GM12878 (cell line): Measurements from ENCODE around the gene BORCS6. TPM values are rescaled to one million over a fixed set of nuclear protein-coding genes. Genes with fewer than 3 reads are reported as not detected.

ENCODE experiments used
- CREB1 ChIP-seq: IDR thresholded peaks from 2 replicates; pipeline ENCODE4 v1.6.1; 2012; ENCODE audit warnings: low read depth, mild to moderate bottlenecking, inconsistent platforms
- CREM ChIP-seq: IDR thresholded peaks from 2 replicates; pipeline ENCODE4 v1.6.1; 2014; ENCODE audit warnings: antibody characterized with exemption, low read depth
- ESRRA ChIP-seq: IDR thresholded peaks from 2 replicates; pipeline ENCODE4 v1.6.1; 2012; ENCODE audit warnings: mild to moderate bottlenecking, low read length, improper control_type of control experiment
- GABPA ChIP-seq: IDR thresholded peaks from 2 replicates; pipeline ENCODE4 v1.6.1; 2014; ENCODE audit warnings: antibody characterized with exemption, low read depth, mild to moderate bottlenecking, inconsistent platforms
- HDGF ChIP-seq: fragments of 450-650 bp; IDR thresholded peaks from 2 replicates; pipeline ENCODE4 v1.6.1; 2016; ENCODE audit warnings: antibody characterized with exemption
- JUNB ChIP-seq: IDR thresholded peaks from 2 replicates; pipeline ENCODE4 v1.6.1; 2016; ENCODE audit warnings: antibody characterized with exemption, mild to moderate bottlenecking
- KLF5 ChIP-seq: fragments of 450-650 bp; IDR thresholded peaks from 2 replicates; pipeline ENCODE4 v1.6.1; 2014; ENCODE audit warnings: mild to moderate bottlenecking; ENCODE audit not compliant: partially characterized antibody
- MTA2 ChIP-seq: fragments of 450-650 bp; IDR thresholded peaks from 2 replicates; pipeline ENCODE4 v1.6.1; 2016; ENCODE audit warnings: low read depth, mild to moderate bottlenecking, moderate library complexity
- NBN ChIP-seq: fragments of 450-650 bp; IDR thresholded peaks from 2 replicates; pipeline ENCODE4 v1.6.1; 2016
- NR2C2 ChIP-seq: IDR thresholded peaks from 2 replicates; pipeline ENCODE4 v1.6.1; 2011; ENCODE audit warnings: borderline replicate concordance, low read depth; ENCODE audit not compliant: control insufficient read depth, insufficient read length
- NRF1 ChIP-seq: conservative IDR thresholded peaks from 2 replicates; pipeline ENCODE4 v1.6.1; 2011; ENCODE audit warnings: mild to moderate bottlenecking, low read depth, low read length, improper control_type of control experiment
- POLR2AphosphoS2 ChIP-seq: IDR thresholded peaks from 2 replicates; pipeline ENCODE4 v1.6.1; 2011; ENCODE audit warnings: low read depth, mild to moderate bottlenecking, low read length, improper control_type of control experiment, moderate library complexity
- RUNX3 ChIP-seq: IDR thresholded peaks from 2 replicates; pipeline ENCODE4 v1.6.1; 2012; ENCODE audit warnings: low read length, inconsistent platforms
- SMAD5 ChIP-seq: IDR thresholded peaks from 2 replicates; pipeline ENCODE4 v1.6.1; 2016; ENCODE audit warnings: antibody characterized with exemption, low read depth
- SMC3 ChIP-seq: IDR thresholded peaks from 2 replicates; pipeline ENCODE4 v1.6.1; 2011; ENCODE audit warnings: low read length, improper control_type of control experiment, borderline replicate concordance
- SP1 ChIP-seq: IDR thresholded peaks from one replicate; pipeline ENCODE4 v1.6.1; 2011; ENCODE audit warnings: low read depth, low read length
- SRF ChIP-seq, 2 experiments: IDR thresholded peaks; 2 replicates each; pipeline ENCODE4 v1.6.1; 2011; ENCODE audit warnings: low read depth in 2 of 2, low read length in 2 of 2, mild to moderate bottlenecking in 1 of 2, moderate library complexity in 1 of 2
- TBL1XR1 ChIP-seq: IDR thresholded peaks from 2 replicates; pipeline ENCODE4 v1.6.1; 2012; ENCODE audit warnings: low read depth, low read length, improper control_type of control experiment
- TCF7 ChIP-seq: IDR thresholded peaks from 2 replicates; pipeline ENCODE4 v1.6.1; 2014; ENCODE audit warnings: antibody characterized with exemption, borderline replicate concordance
- YBX1 ChIP-seq: fragments of 450-650 bp; IDR thresholded peaks from 2 replicates; pipeline ENCODE4 v1.6.1; 2016; ENCODE audit warnings: antibody characterized with exemption
- ZNF384 ChIP-seq: IDR thresholded peaks from 2 replicates; pipeline ENCODE4 v1.6.1; 2012; ENCODE audit warnings: low read depth, mild to moderate bottlenecking, low read length, improper control_type of control experiment, borderline replicate concordance
- ZNF622 ChIP-seq: fragments of 450-650 bp; IDR thresholded peaks from 2 replicates; pipeline ENCODE4 v1.6.1; 2017; ENCODE audit warnings: mild to moderate bottlenecking, inconsistent platforms
- polyA plus RNA-seq, 11 experiments: library from polyadenylated mRNA; depleted of rRNA in 4 of 11; unstranded in 6 of 11; stranded (reverse) in 5 of 11; fragments of >200 nt; fragmentation: Nextera tagmentation in 4 of 11; fragmentation: Illumina TruSeq in 1 of 11; extraction: Ambion mirVana in 4 of 11; extraction: Trizol in 1 of 11; gene quantifications; 1 replicate in 1 of 11; 2 replicates in 10 of 11; pipeline versions ENCODE4 v1.2.1 to v1.2.3, GENCODE V29; 2011 to 2016; ENCODE audit warnings: inconsistent platforms in 2 of 11, missing spikeins in 2 of 11, low read depth in 1 of 11
- total RNA-seq, 4 experiments: library from RNA; depleted of rRNA in 3 of 4; stranded (reverse); fragments of >200 nt in 3 of 4; fragmentation: Illumina TruSeq in 1 of 4; extraction: Trizol in 1 of 4; gene quantifications; 2 replicates each; pipeline versions ENCODE4 v1.2.1 to v1.2.3, GENCODE V29; 2013 to 2021
- TF ChIP-seq, protein P1 (sequence below): fragments of 450-650 bp; IDR thresholded peaks from 2 replicates; pipeline ENCODE4 v1.6.1; 2017; ENCODE audit warnings: mild to moderate bottlenecking, low read depth, inconsistent platforms; ENCODE audit not compliant: poor library complexity, severe bottlenecking
- TF ChIP-seq, protein P2 (sequence below): fragments of 450-650 bp; IDR thresholded peaks from 2 replicates; pipeline ENCODE4 v1.6.1; 2016; ENCODE audit warnings: mild to moderate bottlenecking
- TF ChIP-seq, protein P3 (sequence below): fragments of 450-650 bp; IDR thresholded peaks from 2 replicates; pipeline ENCODE4 v1.6.1; 2018; ENCODE audit warnings: mild to moderate bottlenecking, low read depth, moderate library complexity; ENCODE audit not compliant: partially characterized antibody

Gene BORCS6
- total and polyA plus RNA-seq, 10 of the 15 experiments (the other 5 are each of a cell fraction or from before 2014, with no cell fraction given), result 0.37 to 14.1 (median 6.7) TPM

- TF ChIP-seq, protein P1, sequence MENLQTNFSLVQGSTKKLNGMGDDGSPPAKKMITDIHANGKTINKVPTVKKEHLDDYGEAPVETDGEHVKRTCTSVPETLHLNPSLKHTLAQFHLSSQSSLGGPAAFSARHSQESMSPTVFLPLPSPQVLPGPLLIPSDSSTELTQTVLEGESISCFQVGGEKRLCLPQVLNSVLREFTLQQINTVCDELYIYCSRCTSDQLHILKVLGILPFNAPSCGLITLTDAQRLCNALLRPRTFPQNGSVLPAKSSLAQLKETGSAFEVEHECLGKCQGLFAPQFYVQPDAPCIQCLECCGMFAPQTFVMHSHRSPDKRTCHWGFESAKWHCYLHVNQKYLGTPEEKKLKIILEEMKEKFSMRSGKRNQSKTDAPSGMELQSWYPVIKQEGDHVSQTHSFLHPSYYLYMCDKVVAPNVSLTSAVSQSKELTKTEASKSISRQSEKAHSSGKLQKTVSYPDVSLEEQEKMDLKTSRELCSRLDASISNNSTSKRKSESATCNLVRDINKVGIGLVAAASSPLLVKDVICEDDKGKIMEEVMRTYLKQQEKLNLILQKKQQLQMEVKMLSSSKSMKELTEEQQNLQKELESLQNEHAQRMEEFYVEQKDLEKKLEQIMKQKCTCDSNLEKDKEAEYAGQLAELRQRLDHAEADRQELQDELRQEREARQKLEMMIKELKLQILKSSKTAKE, result no peak
- TF ChIP-seq KLF5, result peak; percentile 94
- TF ChIP-seq GABPA, result peak; percentile 82; the same call in 1 of the 2 replicates
- TF ChIP-seq, protein P2, sequence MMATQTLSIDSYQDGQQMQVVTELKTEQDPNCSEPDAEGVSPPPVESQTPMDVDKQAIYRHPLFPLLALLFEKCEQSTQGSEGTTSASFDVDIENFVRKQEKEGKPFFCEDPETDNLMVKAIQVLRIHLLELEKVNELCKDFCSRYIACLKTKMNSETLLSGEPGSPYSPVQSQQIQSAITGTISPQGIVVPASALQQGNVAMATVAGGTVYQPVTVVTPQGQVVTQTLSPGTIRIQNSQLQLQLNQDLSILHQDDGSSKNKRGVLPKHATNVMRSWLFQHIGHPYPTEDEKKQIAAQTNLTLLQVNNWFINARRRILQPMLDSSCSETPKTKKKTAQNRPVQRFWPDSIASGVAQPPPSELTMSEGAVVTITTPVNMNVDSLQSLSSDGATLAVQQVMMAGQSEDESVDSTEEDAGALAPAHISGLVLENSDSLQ, result peak; percentile 97
- TF ChIP-seq HDGF, result peak; percentile 96
- TF ChIP-seq ZNF384, result no peak
- TF ChIP-seq JUNB, result no peak
- TF ChIP-seq SMC3, result no peak
- no peak for TF ChIP-seq ESRRA
- peak; percentile 97 for TF ChIP-seq NBN
- TF ChIP-seq TCF7, result no peak
- TF ChIP-seq CREM, result peak; percentile 79; the same call in 1 of the 2 replicates
- TF ChIP-seq SMAD5, result no peak; the same call in 1 of the 2 replicates
- peak; percentile 93 for TF ChIP-seq CREB1
- TF ChIP-seq RUNX3, result peak; percentile 78
- TF ChIP-seq SP1, result peak; percentile 98
- no peak for TF ChIP-seq MTA2
- TF ChIP-seq ZNF622, result no peak
- no peak for TF ChIP-seq YBX1
- TF ChIP-seq TBL1XR1, result peak; percentile 42; the same call in 1 of the 2 replicates
- peak; percentile 18 to 24; a peak in 1 of 4 replicates for TF ChIP-seq SRF (IDR thresholded peaks at IDR 0.05; ENCODE audit: low read depth in 2 of 2, low read length in 2 of 2)
- TF ChIP-seq, protein P3, sequence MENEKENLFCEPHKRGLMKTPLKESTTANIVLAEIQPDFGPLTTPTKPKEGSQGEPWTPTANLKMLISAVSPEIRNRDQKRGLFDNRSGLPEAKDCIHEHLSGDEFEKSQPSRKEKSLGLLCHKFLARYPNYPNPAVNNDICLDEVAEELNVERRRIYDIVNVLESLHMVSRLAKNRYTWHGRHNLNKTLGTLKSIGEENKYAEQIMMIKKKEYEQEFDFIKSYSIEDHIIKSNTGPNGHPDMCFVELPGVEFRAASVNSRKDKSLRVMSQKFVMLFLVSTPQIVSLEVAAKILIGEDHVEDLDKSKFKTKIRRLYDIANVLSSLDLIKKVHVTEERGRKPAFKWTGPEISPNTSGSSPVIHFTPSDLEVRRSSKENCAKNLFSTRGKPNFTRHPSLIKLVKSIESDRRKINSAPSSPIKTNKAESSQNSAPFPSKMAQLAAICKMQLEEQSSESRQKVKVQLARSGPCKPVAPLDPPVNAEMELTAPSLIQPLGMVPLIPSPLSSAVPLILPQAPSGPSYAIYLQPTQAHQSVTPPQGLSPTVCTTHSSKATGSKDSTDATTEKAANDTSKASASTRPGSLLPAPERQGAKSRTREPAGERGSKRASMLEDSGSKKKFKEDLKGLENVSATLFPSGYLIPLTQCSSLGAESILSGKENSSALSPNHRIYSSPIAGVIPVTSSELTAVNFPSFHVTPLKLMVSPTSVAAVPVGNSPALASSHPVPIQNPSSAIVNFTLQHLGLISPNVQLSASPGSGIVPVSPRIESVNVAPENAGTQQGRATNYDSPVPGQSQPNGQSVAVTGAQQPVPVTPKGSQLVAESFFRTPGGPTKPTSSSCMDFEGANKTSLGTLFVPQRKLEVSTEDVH, result no peak
- TF ChIP-seq NR2C2, result no peak
- TF ChIP-seq POLR2AphosphoS2, result peak; percentile 68; the same call in 1 of the 2 replicates
- TF ChIP-seq NRF1, result peak; percentile 77
These were observed 33.6 kb downstream of the BORCS6 start (continued) for GRCh38 chr17:8156246-8156992.
